Stimulated activated CD4-positive, alpha-beta T cell treated with anti-CD3 and anti-CD28 coated beads, Interleukin-15, amount 100 ng/mL, for 24 hours (primary cell): ENCODE results near the gene CARMIL1.
"Not testable (repeated sequence)": the region's sequence is repeated elsewhere in the genome, so short reads cannot be mapped to it uniquely, and the experiment has no call there.

Experiments
- DNase-seq: peaks from one replicate; pipeline ENCODE4 v3.0.0-alpha.2; 2020

The CARMIL1 gene

DNA sequence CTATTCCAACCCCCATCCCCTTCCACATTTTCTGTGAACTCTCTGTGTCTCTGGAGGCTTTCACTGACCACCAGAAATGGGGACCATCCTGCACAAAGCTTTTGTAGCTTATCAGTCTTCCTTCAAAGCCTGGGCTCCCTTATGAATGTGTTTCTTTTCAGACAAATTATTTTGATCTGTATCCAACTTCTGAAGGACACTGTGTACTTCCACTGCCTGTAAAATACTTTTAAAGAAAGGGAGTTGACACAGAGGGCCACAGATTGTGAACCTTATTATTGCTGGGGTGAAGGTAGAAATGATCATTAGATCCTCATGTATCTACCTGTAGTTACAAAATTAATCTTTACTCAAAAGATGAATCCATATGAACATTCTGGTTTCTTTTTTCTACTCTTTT is 135.6 kb downstream of the CARMIL1 start:
- no peak for DNase-seq

DNA sequence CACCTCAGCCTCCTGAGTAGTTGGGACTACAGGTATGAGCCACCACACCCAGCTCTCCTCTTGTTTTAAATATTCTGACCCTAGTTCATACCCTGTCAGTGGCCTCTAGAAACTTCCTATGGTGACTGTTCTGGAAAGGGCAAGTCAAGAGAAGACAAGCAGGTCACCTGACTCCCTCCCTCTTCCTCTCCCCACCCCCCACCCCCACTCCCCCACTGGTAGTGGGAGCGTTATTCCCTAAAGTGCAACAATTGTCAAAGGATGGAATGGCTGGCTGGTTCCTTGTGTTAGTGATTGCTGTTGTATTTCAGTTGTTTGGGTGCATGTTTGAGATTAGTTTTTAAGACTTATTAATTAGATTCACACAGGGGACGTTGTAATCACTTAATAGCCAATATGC is 136.1 kb downstream of the CARMIL1 start:
- DNase-seq: no peak

DNA sequence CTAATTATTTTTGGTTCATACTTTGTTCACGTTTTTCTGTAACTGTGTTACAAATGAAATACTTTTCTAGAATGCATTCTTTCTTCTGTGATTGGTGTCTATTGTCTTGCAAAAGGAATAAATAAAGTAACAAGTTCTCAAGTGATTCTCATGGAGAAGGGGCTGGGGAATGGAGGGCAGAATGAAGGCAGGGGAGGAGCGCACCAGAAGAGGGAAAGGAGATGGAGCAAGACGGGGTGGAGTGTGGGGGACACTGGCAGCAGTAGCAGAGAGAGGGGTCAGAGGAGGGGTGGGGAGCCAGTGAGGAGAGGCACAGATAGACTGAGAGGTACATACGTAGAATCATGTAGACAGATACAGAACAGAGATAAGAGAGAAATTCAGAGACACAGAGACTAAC is 136.5 kb downstream of the CARMIL1 start:
- DNase-seq: no peak

DNA sequence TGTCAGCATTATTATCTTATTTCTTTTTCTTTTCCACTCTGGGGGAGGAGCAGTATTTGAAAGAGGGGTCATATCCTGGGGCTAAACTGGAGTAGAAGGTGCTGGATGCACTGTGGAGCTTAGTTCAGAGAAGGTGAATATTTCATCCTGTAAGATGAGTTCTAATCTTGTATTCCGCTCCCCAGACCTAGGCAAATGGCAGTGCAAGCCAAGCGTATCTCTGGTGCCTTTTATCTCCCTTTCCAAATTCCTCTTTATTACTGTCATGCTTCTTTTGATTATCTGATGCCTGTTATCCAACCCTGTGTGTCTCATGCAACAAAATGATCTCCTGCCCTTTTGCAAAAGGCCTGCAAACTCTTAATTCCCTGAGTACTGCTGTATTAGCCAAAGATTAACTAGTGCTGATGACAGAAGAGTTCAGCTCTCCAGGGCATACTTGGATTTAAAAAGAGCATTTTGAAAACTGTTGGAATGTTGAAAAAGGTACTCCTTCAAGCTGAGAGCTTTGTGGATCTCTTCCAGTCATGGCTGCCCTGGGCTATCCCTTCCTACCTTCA is 138.0 kb downstream of the CARMIL1 start:
- no peak for DNase-seq

DNA sequence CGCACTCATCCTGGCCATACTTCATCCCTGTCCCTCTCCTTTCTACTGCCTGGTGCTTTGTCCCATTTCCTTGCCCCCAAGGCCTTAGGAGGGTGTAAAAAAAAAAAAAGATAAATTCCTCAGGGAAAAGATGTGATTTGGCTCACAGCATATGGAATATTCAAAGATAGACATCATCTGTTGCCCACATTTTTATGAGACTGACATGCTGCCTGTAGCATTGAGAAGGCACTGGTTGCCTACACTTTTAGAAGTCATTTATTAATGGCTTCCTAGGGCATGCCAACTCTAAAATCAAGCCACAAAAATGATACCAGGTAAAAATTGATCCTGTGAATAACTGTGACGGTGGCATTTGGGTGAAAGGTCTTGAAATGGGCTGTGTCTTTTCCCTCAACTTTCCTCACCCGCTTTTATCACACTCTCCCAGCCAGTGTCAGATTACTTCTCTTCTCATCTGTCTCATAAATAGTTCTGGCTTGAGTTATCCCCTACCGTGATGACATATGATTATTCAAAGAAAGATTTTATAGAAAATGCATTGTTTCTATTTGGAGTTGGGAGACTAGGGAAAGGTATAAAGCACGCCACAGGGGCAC is 139.4 kb downstream of the CARMIL1 start:
- no peak for DNase-seq

DNA sequence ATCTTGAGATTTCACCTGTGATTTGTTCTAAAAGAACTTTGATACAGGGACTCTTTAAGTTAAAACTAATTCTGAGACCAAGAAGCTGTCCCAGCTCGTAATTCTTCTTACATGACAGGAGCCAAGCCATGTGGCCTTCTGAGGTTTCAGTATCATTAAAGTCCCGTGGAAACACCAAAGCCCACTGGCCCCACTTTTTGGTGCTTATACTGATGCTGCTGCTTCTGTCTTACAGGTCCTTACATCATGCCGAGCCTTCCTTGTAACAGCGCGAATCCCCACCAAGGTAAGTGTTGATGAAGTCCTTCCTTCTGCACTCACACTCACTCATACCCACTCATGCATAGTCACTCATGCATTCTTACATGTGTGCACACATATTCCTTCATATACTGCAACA is 140.7 kb downstream of the CARMIL1 start:
- DNase-seq: no peak

DNA sequence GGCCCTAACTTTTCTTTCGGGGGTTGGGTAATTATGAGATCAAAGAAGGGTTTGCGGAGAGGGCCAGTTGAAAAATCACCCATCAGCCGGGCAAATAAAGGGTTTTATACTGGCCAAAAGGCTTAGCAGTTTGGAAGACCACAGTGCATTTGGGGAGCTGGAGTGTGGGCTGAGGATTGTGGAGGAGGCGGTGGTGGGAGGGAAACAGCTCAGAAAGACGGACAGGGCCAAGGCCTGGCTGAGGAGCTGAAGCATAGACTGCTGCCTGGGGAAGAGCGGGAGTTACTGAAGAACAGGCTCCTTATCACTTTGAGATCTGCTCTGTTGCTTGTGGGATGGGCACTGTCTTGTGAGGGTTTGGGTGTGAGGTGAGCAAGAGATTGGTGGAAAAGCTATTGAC is 144.2 kb downstream of the CARMIL1 start:
- DNase-seq: no peak

GRCh38 chr6:25424303-25424702 is 145.1 kb downstream of the CARMIL1 start:
- no peak for DNase-seq

DNA sequence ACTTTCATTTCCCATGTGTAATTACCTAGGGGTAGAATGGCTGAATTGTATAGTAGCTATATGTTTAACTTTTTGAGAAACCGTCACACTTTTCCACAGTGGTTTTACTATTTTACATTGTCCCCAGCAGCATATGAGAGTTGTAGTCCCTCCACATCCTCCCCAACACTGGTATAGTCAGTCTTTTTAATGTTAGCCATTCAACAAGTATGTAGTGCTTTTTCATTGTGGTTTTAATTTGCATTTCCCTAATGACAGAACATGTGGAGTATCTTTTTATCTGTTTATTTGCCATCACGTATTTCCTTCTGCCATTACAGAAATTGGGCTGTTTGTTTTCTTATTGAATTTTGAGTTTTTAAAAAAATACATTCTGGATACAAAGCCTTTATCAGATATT is 148.4 kb downstream of the CARMIL1 start:
- no peak for DNase-seq

- no peak for DNase-seq
These were observed 149.7 kb downstream of the CARMIL1 start for GRCh38 chr6:25428758-25429317.

- no peak for DNase-seq
These were observed 152.3 kb downstream of the CARMIL1 start for GRCh38 chr6:25431306-25431974.

DNA sequence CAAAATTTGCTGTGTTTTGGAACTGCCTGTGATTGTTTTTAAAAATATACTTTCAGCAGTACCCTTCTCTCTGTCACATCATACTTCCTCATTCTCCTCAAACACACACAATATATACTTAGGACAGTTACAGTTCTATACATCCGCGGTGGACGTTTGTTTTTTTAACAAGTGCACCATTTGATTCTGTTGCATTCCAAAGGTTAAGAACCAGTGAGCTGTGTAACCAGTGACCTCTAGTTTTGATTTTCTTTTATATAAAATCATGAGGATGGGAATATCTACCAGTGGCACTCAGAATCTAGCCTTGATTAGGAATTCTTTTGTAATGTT is 152.8 kb downstream of the CARMIL1 start:
- no peak for DNase-seq

- DNase-seq: no peak
These were observed 155.7 kb downstream of the CARMIL1 start for GRCh38 chr6:25434921-25435320.

DNA sequence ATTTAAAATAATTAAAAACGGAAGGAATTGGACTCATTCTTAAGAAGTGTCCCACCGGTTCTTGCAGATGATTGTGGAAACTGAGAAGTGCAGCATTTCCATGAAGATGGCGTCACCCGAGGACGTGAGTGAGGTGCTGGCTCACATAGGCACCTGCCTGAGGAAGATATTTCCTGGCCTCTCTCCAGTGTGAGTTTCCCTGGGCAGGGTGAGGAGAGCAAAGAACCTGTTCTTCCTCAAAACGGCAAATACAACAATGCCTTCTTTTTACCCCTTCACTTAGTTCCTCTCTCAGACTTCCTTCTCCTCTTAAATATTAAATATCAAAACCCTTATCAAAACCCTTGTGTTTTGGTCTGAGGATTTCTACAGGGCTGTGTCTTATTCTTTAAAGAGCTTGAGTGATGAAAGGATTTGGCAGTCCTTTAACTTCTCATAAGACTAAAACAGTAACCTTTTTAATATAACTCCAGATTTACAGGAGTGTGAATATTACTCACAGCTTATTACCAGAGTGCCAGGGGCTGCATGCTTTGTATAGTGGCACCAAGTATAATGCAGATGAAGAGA is 156.3 kb downstream of the CARMIL1 start:
- DNase-seq: no peak

DNA sequence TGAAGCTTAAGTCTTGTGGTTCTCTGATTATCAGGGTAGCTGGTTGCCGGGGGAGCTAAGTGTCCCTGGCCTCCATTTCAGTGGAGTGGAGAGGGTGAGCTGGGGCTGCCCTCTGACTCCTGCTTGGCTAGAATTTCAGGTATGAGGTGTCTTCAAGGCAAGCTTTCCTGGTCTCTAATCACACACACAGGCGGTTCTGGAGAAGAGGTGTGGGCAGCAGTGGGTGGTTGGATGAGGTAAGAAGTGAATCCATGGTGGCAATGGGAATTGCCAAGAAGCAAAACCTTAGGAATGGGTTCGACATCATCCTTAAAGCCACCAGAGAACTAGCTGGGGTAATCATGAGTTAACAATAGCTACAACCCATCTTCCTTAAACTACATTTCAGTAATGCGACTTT is 157.6 kb downstream of the CARMIL1 start:
- no peak for DNase-seq

DNA sequence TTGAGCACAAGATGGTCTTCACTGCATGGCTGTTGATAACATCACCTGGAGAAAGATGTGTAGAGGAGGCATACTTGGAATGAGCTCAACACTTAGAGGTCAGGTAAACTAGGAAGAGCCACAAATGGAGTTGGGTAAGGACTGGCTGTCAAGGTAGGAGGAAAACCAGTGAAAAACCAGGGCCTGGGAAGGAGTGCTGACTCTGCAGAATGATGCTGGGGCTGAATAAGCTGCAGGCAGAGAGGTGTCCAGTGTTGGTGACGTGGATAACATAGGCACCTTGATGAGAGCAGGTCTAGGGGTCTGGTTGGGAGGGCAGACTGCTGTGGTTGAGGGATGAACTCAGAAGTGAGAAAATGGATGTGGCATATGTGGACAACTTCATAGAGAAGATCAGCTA is 160.2 kb downstream of the CARMIL1 start:
- DNase-seq: no peak

- no peak for DNase-seq
These were observed 162.6 kb downstream of the CARMIL1 start for GRCh38 chr6:25441663-25442270.

- DNase-seq: no peak
These were observed 163.7 kb downstream of the CARMIL1 start for GRCh38 chr6:25442898-25443297.

DNA sequence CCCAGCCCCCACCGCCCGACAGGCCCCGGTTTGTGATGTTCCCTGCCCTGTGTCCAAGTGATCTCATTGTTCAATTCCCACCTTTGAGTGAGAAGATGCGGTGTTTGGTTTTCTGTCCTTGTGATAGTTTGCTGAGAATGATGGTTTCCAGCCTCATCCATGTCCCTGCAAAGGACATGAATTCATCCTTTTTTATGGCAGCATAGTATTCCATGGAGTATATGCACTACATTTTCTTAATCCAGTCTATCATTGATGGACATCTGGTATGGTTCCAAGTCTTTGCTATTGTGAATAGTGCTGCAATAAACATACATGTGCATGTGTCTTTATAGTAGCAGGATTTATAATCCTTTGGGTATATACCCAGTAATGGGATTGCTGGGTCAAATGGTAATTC is 165.3 kb downstream of the CARMIL1 start:
- not testable (repeated sequence) for DNase-seq

DNA sequence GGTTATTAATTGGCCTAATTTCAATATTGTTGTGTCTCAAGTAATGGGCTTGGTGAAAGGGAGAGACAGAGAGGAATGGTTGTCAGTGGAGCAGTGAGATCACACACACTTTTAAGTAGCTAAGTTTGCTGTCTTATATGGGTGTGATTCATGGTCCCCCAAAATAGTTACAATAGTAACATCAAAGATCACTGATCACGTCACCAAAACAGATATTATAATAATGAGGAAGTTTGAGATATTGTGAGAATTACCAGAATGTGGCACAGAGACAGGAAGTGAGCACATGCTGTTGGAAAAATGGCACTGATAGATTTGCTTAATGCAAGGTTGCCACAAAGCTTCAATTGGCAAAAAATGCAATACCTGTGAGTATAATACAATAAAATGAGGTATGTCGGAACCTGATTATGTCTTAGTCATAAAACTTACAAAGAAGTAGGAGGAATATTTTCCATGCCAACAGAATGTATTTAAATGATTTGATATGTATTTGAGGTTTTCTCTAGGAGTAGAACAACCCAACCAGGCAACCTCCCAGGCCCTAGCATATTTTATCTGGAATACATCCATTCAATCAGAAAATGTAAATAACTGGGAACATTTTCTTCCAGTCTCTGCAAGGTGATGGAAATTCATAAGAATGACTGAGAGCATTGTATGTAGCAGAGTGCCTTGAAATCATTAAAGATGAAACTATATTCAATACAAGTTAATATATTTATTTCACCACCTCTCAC is 167.8 kb downstream of the CARMIL1 start:
- no peak for DNase-seq

GRCh38 chr6:25447570-25447929 is 168.4 kb downstream of the CARMIL1 start:
- no peak for DNase-seq

GRCh38 chr6:25448965-25449538 is 169.9 kb downstream of the CARMIL1 start:
- no peak for DNase-seq

DNA sequence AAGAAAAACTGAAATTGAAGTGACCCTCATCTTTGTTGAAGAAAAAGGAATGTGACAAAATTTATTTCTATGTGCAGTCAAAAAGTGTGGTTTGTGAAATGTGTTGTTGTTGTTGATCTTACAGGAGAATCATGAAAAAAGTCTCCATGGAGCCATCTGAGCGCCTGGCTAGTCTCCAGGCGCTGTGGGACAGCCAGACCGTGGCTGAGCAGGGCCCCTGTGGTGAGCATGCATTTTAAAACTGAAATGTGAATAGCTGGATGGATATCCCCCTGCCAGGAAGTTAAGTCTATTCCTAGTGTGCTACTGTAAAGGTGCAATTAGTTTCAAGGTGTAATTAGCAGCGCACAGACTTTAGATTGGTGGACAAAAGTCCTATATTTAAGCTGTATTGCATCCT is 170.6 kb downstream of the CARMIL1 start:
- DNase-seq: no peak
